22Rv1 (cell line): ENCODE results near the gene MBIP.

Source experiments
- H3K27ac ChIP-seq: fragments of 450-650 bp; 2 replicates; pipeline ENCODE4 v1.5.1; 2017
- ZFX ChIP-seq: fragments of 450-650 bp; IDR thresholded peaks from 2 replicates; pipeline ENCODE4 v1.6.1; 2017; ENCODE audit warnings: antibody characterized with exemption, borderline replicate concordance
- TF ChIP-seq, protein P1 (sequence below): fragments of 450-650 bp; IDR thresholded peaks from 2 replicates; pipeline ENCODE4 v1.5.1; 2017; ENCODE audit warnings: mild to moderate bottlenecking

MBIP gene

DNA sequence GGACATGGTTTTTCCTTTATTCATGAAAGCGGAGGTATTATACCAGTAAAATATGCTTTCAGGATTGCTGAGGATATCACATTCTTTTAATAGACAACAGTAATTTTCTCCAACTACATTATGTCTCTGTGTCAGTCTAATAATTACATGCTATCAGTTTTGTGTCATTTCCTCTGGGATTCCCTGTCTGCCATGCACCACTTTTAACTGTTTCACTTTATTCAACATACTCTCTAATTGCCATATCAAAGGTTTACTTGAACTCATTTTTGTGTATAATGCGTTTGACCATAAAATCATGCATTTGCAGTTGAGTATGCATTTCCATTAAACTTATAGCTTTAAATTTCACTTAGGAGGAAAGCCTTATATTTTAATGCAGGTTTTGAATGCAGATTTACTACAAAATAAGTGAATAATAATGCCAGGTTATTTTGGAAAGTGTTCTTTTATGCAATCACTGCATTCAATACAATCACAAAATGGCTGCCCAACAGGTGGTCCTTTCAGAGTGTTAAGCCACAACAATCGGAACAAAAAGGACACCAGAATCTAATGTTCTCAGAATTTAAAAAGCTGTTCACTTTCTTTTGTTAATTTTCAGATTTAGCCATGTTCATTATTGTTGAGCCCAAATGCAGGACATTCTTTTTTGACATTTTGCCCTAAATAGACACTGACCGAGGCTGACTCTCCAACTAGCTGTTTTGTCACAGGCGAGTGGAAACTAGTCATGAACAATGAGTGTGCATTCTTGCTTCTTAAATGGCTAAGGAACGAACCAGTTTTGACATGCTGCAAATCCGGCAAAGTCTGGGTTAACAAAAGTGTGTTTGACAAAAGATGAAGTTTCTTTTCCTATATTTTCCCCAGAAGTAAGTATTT, 40.9 kb downstream of the MBIP start:
- no peak for TF ChIP-seq ZFX
- TF ChIP-seq, protein P1, sequence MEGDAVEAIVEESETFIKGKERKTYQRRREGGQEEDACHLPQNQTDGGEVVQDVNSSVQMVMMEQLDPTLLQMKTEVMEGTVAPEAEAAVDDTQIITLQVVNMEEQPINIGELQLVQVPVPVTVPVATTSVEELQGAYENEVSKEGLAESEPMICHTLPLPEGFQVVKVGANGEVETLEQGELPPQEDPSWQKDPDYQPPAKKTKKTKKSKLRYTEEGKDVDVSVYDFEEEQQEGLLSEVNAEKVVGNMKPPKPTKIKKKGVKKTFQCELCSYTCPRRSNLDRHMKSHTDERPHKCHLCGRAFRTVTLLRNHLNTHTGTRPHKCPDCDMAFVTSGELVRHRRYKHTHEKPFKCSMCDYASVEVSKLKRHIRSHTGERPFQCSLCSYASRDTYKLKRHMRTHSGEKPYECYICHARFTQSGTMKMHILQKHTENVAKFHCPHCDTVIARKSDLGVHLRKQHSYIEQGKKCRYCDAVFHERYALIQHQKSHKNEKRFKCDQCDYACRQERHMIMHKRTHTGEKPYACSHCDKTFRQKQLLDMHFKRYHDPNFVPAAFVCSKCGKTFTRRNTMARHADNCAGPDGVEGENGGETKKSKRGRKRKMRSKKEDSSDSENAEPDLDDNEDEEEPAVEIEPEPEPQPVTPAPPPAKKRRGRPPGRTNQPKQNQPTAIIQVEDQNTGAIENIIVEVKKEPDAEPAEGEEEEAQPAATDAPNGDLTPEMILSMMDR, result no peak

DNA sequence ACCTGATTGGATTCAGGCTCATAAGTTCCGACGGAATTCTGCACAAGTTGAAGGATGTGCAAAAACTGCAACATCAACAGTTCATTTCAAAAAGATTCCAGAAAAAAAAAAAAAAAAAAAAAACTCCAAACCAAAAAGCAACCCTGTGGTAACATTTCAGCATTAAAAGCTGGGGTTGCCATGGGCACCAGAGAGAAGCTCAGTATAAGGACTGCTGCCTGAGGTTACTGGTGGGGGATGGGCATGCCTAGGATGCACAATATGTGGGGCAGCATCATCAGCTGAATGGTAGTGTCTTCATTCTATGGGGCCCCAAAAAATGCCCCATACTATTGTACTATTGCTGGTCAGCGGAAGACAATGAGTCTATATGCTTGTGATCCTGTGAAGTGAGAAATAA, 44.7 kb downstream of the MBIP start:
- no peak for TF ChIP-seq ZFX
- TF ChIP-seq, protein P1, result no peak
- no peak overlapping the region for H3K27ac ChIP-seq

More for the DNA sequence above, 40.9 kb downstream of the MBIP start:
- no peak overlapping the region for H3K27ac ChIP-seq

DNA sequence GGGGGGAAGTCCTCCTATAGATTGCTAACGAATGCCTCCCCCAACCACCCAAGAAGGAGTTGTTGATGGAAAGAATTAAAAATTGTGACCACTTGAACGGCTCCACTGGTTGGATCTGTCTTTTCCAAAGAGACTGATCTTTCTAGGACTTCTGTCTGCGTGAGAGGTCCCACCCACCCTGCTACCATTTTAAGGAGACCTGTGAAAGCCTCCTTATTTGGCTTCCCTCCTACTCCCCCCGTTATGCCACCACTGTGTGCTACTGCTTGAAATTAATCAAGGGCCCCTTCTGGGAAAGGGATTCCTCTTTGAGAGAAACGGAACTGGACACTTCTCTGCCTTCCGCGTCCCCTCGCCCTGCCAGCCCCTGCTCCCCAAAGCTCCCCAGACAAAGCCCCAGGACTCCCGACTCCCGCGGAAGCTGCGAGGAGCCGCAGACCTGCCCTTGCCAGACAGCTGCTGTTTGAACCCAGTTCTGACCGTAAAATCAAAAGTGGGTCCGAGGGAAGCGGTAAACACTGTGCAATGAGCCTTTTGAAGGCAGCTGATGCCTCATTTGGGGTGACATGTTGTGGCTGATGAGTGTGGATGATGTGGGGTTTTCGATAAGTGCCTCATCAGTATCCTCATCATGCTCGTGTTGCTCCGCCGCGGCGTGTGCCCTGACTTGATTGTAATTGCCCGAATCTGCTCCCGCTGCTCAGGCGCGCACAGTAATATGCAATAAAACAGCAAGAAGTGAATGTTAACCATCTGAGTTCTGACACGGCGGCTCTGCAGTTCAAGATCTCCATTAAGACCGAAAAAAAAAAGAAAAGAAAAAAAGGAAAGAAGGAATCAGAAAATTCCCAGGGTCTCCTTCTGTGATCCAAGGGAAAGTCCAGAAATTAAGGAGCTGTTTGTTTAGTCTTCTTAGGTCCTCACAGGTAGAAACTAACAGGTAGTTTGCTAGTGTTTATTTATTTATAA, 48.2 kb downstream of the MBIP start:
- no peak overlapping the region for H3K27ac ChIP-seq
- no peak for TF ChIP-seq ZFX
- TF ChIP-seq, protein P1, result no peak

DNA sequence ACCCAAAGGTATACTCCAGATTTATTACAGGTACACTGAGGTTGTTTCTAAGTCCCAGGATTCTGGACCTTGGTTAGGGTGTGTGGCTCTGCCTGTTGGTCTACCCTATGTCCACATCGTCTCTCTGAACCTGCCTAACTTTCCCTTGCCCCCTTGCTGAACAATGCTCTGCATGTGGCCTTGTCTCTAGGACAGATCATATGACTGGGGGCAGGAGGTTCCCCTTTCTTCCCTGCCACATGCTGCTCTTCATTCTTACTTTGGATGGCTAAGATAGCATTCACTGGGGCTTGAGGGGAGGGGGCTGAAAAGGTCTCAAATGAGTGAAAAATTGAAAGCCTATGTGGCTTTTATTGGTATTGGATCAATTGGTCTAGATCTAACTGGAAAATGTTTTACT, 49.2 kb downstream of the MBIP start:
- no peak for TF ChIP-seq ZFX
- TF ChIP-seq, protein P1, result no peak
- no peak overlapping the region for H3K27ac ChIP-seq

DNA sequence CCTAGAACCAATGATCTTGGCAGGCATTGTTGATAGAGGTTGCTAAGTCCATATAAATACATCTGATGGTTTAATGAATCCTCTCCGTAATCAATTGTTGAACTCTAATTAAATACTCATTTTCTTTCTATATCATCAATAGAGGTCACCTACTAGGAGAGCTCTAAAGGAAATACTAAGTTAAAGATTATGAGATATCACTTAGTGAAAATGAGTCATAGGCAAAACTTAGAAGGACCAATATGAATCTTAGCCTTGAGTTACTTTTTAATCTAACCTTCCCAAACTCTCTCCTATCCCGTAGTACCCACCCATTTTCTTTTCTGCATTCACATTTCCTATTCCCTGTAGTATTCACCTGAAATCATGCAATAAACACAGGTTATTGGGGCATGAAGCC, 50.2 kb downstream of the MBIP start:
- TF ChIP-seq, protein P1, result no peak
- no peak for TF ChIP-seq ZFX

DNA sequence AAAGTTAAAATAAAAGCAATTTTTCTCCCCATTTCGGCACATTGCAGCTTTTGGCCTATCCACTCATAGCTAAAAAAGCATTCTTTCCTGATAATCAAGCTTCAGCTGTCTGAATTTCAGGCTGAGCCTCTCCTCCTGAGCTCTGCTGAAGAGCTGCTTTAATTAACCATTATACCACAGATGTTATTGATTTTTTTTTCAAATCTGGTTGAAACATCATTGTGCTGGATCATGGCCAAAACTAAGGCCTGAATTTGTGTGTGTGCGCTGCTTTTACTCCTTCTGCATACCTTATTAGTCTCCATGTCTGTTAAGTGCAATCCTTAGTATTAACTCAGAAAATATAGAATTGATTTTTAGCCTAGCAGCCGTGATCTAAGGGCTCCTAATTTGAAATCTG, 52.3 kb downstream of the MBIP start:
- TF ChIP-seq, protein P1, result no peak
- TF ChIP-seq ZFX, result no peak

More for the DNA sequence above, 50.2 kb downstream of the MBIP start:
- no peak overlapping the region for H3K27ac ChIP-seq

DNA sequence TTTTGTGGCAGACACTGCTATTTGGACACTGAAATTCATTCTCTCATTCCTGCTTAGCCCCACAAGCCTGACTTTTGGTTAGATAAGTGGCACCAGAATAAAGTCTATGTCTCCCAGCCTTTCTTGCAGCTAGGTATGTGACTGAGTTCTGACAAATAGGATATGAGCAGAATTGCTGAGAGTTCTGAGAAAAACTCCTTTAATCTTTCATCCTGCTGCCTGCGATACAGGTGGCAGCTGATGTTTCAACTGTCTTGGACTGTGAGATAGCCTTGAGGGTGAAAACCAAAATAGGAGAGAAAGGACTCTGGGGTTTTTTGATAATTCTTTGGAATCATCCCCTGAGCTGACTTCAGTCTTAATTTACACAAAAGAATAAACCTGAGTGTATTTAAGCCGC, 55.8 kb downstream of the MBIP start:
- TF ChIP-seq ZFX, result no peak
- TF ChIP-seq, protein P1, result no peak
- H3K27ac ChIP-seq, result no peak overlapping the region

More for the DNA sequence above, 52.3 kb downstream of the MBIP start:
- no peak overlapping the region for H3K27ac ChIP-seq
